Activated T-cell treated with anti-CD3 and anti-CD28 coated beads, Interleukin-2, amount 50 U/mL, for 72 hours (primary cell): Measurements from ENCODE around the gene USP49. TPM values are rescaled to one million over a fixed set of nuclear protein-coding genes. Genes with fewer than 3 reads are reported as not detected.
"Not testable (repeated sequence)": the region's sequence is repeated elsewhere in the genome, so short reads cannot be mapped to it uniquely, and the experiment has no call there.

Experiments used
- ATAC-seq, 2 donors: fragments of 150-1000 bp; cut with Tn5 transposase; replicated peaks in 1 of 2; 2 replicates each; pipeline ENCODE4 v1.10.0; 2021; ENCODE audit warnings: moderate library complexity in 2 of 2, mild to moderate bottlenecking in 1 of 2
- DNase-seq, 2 donors: peaks; one replicate each; pipeline ENCODE4 v3.0.0; 2021 to 2022; ENCODE audit warnings: mixed read lengths in 1 of 2
- H3K27ac Mint-ChIP-seq: one replicate; pipeline ENCODE4 v1.8.0; 2022; ENCODE audit warnings: mild to moderate bottlenecking, moderate library complexity, mixed read lengths
- H3K27me3 Mint-ChIP-seq: one replicate; pipeline ENCODE4 v1.8.0; 2022; ENCODE audit warnings: low read depth, mixed read lengths
- H3K36me3 Mint-ChIP-seq, 2 donors: one replicate each; pipeline ENCODE4 v1.8.0; 2022; ENCODE audit warnings: mixed read lengths in 2 of 2, mild to moderate bottlenecking in 1 of 2; ENCODE audit not compliant: insufficient read depth in 2 of 2
- H3K4me1 Mint-ChIP-seq: one replicate; pipeline ENCODE4 v1.8.0; 2022; ENCODE audit warnings: low read depth, mixed read lengths
- H3K4me3 Mint-ChIP-seq, 2 donors: one replicate each; pipeline ENCODE4 v1.8.0; 2022; ENCODE audit warnings: mild to moderate bottlenecking in 2 of 2, mixed read lengths in 2 of 2, moderate library complexity in 2 of 2
- H3K9me3 Mint-ChIP-seq, 2 donors: one replicate each; pipeline ENCODE4 v1.8.0; 2022; ENCODE audit warnings: mixed read lengths in 2 of 2
- total RNA-seq, 2 donors: library from RNA; stranded (reverse); gene quantifications; one replicate each; pipeline ENCODE4 v1.2.3, GENCODE V29; 2022

Gene USP49
- total RNA-seq, 2 donors from 2014 or later = 13.3 to 14.8 TPM

DNA sequence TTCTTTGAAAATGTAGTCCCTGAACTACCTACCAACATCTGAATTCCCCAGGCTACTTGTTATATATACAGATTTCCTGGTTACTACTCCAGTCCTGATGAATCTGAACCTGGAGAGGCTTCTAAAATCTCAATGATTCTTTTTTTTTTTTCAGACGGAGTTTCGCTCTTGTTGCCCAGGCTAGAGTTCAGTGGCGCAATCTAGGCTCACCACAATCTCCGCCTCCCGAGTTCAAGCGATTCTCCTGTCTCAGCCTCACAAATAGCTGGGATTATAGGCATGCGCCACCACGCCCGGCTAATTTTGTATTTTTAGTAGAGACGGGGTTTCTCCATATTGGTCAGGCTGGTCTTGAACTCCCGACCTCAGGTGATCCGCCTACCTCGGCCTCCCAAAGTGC is 83.2 kb downstream of the USP49 start:
- not testable (repeated sequence) for H3K36me3 Mint-ChIP-seq, H3K27me3 Mint-ChIP-seq, H3K4me3 Mint-ChIP-seq, H3K4me1 Mint-ChIP-seq, H3K9me3 Mint-ChIP-seq, ATAC-seq, DNase-seq, H3K27ac Mint-ChIP-seq

DNA sequence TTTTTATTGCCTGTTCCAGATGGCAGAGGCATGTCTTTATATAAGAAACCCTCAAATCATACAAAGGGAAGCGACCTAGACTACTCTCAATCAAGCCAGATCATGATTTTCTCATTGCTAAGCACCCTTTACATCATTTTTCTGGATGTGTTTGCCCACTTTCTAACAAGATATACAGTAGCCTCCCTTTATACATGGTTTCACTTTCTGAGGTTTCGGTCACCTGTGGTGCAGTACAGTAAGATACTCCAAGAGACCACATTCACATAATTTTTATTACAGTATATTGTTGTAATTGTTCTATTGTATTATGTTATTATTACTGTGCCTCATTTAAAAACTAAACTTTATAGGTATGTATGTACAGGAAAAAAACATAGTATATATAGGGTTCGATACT is 84.1 kb downstream of the USP49 start:
- no peak overlapping the region for H3K4me3 Mint-ChIP-seq
- H3K27me3 Mint-ChIP-seq = no peaks in the 10 kb centered on the region
- H3K36me3 Mint-ChIP-seq = no peaks in the 10 kb centered on the region
- H3K9me3 Mint-ChIP-seq = no peaks in the 10 kb centered on the region
- DNase-seq (no peak), ATAC-seq (no peak)
- H3K27ac Mint-ChIP-seq = no peak overlapping the region
- no peaks in the 10 kb centered on the region for H3K4me1 Mint-ChIP-seq

- ATAC-seq (no peak), DNase-seq (no peak)
- H3K4me1 Mint-ChIP-seq = no peaks in the 10 kb centered on the region
- H3K4me3 Mint-ChIP-seq = no peak overlapping the region
- H3K9me3 Mint-ChIP-seq = no peaks in the 10 kb centered on the region
- H3K36me3 Mint-ChIP-seq = no peaks in the 10 kb centered on the region
- H3K27ac Mint-ChIP-seq = no peak overlapping the region
- H3K27me3 Mint-ChIP-seq = no peaks in the 10 kb centered on the region
Measured at GRCh38 chr6:41805830-41806774, 89.1 kb downstream of the USP49 start.

DNA sequence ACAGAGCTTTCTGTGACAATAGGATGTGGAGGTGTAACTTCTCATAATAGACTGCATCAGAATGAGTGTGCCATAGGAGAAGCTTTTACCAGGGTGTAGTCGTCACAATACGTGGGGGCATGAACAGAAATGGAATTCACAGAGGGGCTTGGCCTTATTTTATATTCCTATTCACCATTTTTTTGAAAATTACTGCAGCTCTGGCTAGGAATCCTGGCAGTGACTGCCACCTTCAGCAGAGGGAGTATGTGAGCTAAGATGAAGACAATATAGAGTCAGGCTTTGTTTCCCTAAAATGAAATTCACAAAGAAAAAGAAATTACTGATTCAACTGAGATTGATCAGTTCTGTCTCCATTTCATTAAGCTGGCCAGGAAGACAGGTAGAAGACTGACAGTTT is 93.8 kb downstream of the USP49 start:
- no peak for DNase-seq
- Mint-ChIP-seq H3K4me3 (no peak overlapping the region), H3K27me3 (no peaks in the 10 kb centered on the region), H3K27ac (no peak overlapping the region), H3K4me1 (peaks cover 3% of the 10 kb centered on the region), H3K36me3 (no peaks in the 10 kb centered on the region), H3K9me3 (no peaks in the 10 kb centered on the region)
- ATAC-seq = no peak

DNA sequence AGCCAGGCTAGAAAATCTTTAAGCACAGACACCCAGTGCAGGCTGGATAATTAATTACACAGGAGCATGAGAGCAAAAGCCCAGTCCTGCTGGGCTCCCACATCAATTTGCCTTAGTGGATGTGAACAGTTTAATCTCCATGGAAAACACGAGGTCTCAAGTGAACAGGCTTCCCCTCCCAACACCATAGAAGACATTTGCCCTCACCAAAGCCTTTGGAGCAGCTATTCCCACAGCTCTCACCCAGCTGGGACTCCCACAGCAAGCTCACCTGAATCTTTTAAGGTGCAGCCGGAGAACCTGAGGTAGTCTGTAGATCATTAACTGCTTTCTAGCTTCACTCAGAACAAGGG is 95.6 kb downstream of the USP49 start:
- no peak overlapping the region for H3K27ac Mint-ChIP-seq
- no peak for DNase-seq
- no peak overlapping the region for H3K4me3 Mint-ChIP-seq
- H3K4me1 Mint-ChIP-seq = peaks cover 8% of the 10 kb centered on the region
- H3K9me3 Mint-ChIP-seq = no peaks in the 10 kb centered on the region
- no peaks in the 10 kb centered on the region for H3K27me3 Mint-ChIP-seq
- ATAC-seq = no peak
- H3K36me3 Mint-ChIP-seq = no peaks in the 10 kb centered on the region

- no peaks in the 10 kb centered on the region for H3K36me3 Mint-ChIP-seq
- no peaks in the 10 kb centered on the region for H3K9me3 Mint-ChIP-seq
- H3K4me1 Mint-ChIP-seq = peaks cover 8% of the 10 kb centered on the region
- no peak overlapping the region for H3K4me3 Mint-ChIP-seq
- H3K27me3 Mint-ChIP-seq = no peaks in the 10 kb centered on the region
- ATAC-seq (no peak), DNase-seq (no peak)
- no peak overlapping the region for H3K27ac Mint-ChIP-seq
Measured at GRCh38 chr6:41798901-41799558, 96.1 kb downstream of the USP49 start.

- H3K4me1 Mint-ChIP-seq = peaks cover 8% of the 10 kb centered on the region
- DNase-seq = no peak
- no peaks in the 10 kb centered on the region for H3K9me3 Mint-ChIP-seq
- peak in 1 of 2 donors; percentile 45 for ATAC-seq
- H3K27me3 Mint-ChIP-seq = no peaks in the 10 kb centered on the region
- H3K4me3 Mint-ChIP-seq = no peak overlapping the region
- H3K36me3 Mint-ChIP-seq = peaks cover 0 to 3% of the 10 kb centered on the region in 2 donors
- peak overlapping the region; percentile 0 for H3K27ac Mint-ChIP-seq
Measured at GRCh38 chr6:41796474-41796873, 98.7 kb downstream of the USP49 start.

DNA sequence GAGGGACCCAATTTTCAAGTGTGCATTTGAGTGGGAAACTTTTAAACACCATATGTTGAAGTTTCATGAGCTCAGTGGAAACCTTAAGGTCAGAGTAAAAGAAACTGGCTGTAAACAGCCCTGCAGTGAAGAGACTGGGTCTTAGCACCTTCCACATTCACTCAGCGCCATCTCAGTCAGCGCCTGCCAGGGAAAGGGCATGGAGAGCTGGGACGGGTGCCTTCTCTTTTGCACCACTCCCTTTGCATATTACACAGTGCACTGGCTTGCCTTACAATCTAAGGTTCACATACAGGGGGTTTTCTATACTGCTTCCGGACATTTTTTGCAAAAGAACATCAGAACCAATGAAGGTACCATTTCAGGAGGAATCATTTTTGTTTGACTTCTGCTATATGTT is 103.2 kb downstream of the USP49 start:
- no peak for ATAC-seq
- no peaks in the 10 kb centered on the region for H3K27me3 Mint-ChIP-seq
- peaks cover 4 to 8% of the 10 kb centered on the region in 2 donors for H3K36me3 Mint-ChIP-seq
- no peak overlapping the region for H3K4me3 Mint-ChIP-seq
- H3K27ac Mint-ChIP-seq = peak overlapping the region; percentile 46
- H3K9me3 Mint-ChIP-seq = no peaks in the 10 kb centered on the region
- peaks cover 26% of the 10 kb centered on the region for H3K4me1 Mint-ChIP-seq
- no peak for DNase-seq

- ATAC-seq (no peak), DNase-seq (no peak)
- peaks cover 22% of the 10 kb centered on the region for H3K4me1 Mint-ChIP-seq
- peak overlapping the region; percentile 46 for H3K27ac Mint-ChIP-seq
- H3K9me3 Mint-ChIP-seq = no peaks in the 10 kb centered on the region
- no peak overlapping the region for H3K4me3 Mint-ChIP-seq
- no peaks in the 10 kb centered on the region for H3K27me3 Mint-ChIP-seq
- H3K36me3 Mint-ChIP-seq = peaks cover 4 to 8% of the 10 kb centered on the region in 2 donors
Measured at GRCh38 chr6:41791305-41791704, 103.9 kb downstream of the USP49 start.

DNA sequence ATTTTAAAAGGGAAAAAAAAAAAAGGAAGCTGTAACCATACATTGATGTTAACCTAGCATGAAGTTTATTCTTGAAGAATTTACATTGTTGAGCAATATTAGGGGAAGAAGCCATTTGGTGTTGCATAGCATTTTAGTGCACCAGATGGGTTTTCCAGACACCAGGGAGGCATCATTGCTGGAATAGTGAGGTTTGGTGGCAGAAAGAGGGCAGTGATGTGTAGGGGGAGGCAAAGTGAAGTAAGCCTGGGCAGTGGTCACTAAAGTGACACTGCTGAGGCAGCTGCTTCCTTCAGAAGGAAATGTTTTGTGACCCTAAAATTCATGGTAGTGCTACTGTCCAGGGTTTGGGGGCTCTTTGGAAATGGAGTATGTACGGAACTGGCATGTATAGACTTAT is 105.1 kb downstream of the USP49 start:
- H3K27me3 Mint-ChIP-seq = no peaks in the 10 kb centered on the region
- no peak overlapping the region for H3K4me3 Mint-ChIP-seq
- ATAC-seq (no peak), DNase-seq (no peak)
- H3K9me3 Mint-ChIP-seq = no peaks in the 10 kb centered on the region
- no peak overlapping the region for H3K27ac Mint-ChIP-seq
- H3K4me1 Mint-ChIP-seq = peaks cover 22% of the 10 kb centered on the region
- H3K36me3 Mint-ChIP-seq = peaks cover 4 to 8% of the 10 kb centered on the region in 2 donors

DNA sequence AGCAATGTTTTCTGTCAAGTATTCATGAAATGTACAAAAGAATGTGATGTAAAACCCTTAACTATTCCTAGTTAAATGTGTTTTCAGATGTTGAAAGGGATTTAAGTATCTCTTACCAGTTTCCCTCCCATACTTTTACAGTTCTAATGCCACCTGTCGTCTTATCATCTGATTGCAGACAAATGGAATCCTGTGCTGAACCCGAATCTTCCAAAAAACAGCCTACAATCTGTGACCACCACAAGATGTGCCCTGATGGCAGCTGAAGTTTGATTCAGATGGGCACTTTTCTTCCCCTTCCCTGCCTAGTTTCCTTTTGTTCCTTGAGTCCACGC is 105.8 kb downstream of the USP49 start:
- Mint-ChIP-seq H3K27me3 (no peaks in the 10 kb centered on the region), H3K27ac (peak overlapping the region; percentile 64), H3K4me3 (peak overlapping the region; percentile 72 to 95), H3K4me1 (peaks cover 22% of the 10 kb centered on the region), H3K36me3 (peaks cover 4 to 8% of the 10 kb centered on the region in 2 donors), H3K9me3 (no peaks in the 10 kb centered on the region)
- ATAC-seq = no peak
- DNase-seq = no peak

GRCh38 chr6:41787219-41787917 is 107.8 kb downstream of the USP49 start, which contains the start of gene TOMM6:
Gene TOMM6 (plus strand): TSS chr6:41787694. CDS start chr6:41787698, 4 bp downstream.
- peak; percentile 86 to 87 for ATAC-seq
- Mint-ChIP-seq H3K4me3 (peak within 1 kb of the TSS; percentile 95 to 98), H3K9me3 (no peaks in the 10 kb centered on the region), H3K36me3 (peaks cover 2 to 8% of the 10 kb centered on the region in 2 donors), H3K27ac (peak within 1 kb of the TSS; percentile 99), H3K4me1 (peaks cover 22% of the 10 kb centered on the region), H3K27me3 (no peaks in the 10 kb centered on the region)
- DNase-seq = peak; percentile 96 to 97
